ENCODE measurements around the gene B3GNT3. TPM values are rescaled to one million over a fixed set of nuclear protein-coding genes. Genes with fewer than 3 reads are reported as not detected.

B3GNT3 gene
- polyA plus RNA-seq, 3 donors = not detected

- peak in 1 of 3 donors; percentile 33 for DNase-seq
- peak overlapping the region in 1 of 3 experiments; percentile 28 for H3K4me3 ChIP-seq (replicated peaks in 1 of 3; ENCODE audit: low read depth in 2 of 3, low read length in 3 of 3)
- WGBS (ENCODE audit: insufficient coverage) = 19% methylated on average over 6 of the region's 8 CpGs
Measured at GRCh38 chr19:17846146-17846545, 51.2 kb downstream of the B3GNT3 start.

More at GRCh38 chr19:17846146-17846545, 51.2 kb downstream of the B3GNT3 start:
- Mint-ChIP-seq H3K36me3 (peaks cover 21 to 30% of the 10 kb centered on the region in 2 donors), H3K4me1 (peaks cover 71% of the 10 kb centered on the region), H3K27me3 (ENCODE audit: low read depth in 3 of 3) (peaks cover 0 to 2% (median 2%) of the 10 kb centered on the region in 3 donors), H3K4me3 (peak overlapping the region; percentile 52 to 53), H3K27ac (peak overlapping the region in 4 of 7 donors; percentile 28 to 67 (median 50)), H3K9me3 (peaks cover 0 to 2% (median 0%) of the 10 kb centered on the region in 7 donors)
- Histone ChIP-seq H3K9ac (ENCODE audit: insufficient read depth, low read length, poor library complexity, severe bottlenecking) (no peak overlapping the region), H3K27ac (ENCODE audit: low read depth in 1 of 2, low read length in 2 of 2) (no peak overlapping the region), H4K20me1 (ENCODE audit: insufficient read depth, low read length) (peaks cover 17% of the 10 kb centered on the region), H3K36me3 (replicated peaks in 1 of 2; ENCODE audit: control insufficient read depth in 1 of 2, insufficient read depth in 2 of 2, low read length in 2 of 2) (peaks cover 11 to 17% of the 10 kb centered on the region in 2 donors), H3K79me2 (ENCODE audit: insufficient read depth, low read length) (peaks cover 3% of the 10 kb centered on the region), H3K4me2 (replicated peaks; ENCODE audit: extremely low read depth, low read length, poor library complexity, severe bottlenecking) (peak overlapping the region; percentile 23), H3K4me1 (ENCODE audit: control insufficient read depth in 1 of 2, insufficient read depth in 2 of 2, low read length in 2 of 2) (peaks cover 69 to 78% of the 10 kb centered on the region in 2 donors), H3K9me3 (replicated peaks in 1 of 2; ENCODE audit: control insufficient read depth in 1 of 2, insufficient read depth in 1 of 2, low read length in 2 of 2) (no peaks in the 10 kb centered on the region), H3K27me3 (ENCODE audit: control insufficient read depth in 2 of 2, insufficient read depth in 2 of 2, low read length in 2 of 2) (no peaks in the 10 kb centered on the region), H2AFZ (ENCODE audit: insufficient read depth, low read depth, low read length, poor library complexity, severe bottlenecking) (no peak overlapping the region)
- no peak for TF ChIP-seq CTCF (IDR thresholded peaks at IDR 0.05)
- intact Hi-C loops (cut with micrococcal nuclease) = no loop called here
